GM19328 (cell line): ENCODE data around the gene CAMSAP1.
"Not testable (repeated sequence)": the region's sequence is repeated elsewhere in the genome, so short reads cannot be mapped to it uniquely, and the experiment has no call there.

Experiments used
- ATAC-seq: cut with Tn5 transposase; IDR thresholded peaks from one replicate; pipeline ENCODE4 v1.9.1; 2021; ENCODE audit warnings: mild to moderate bottlenecking, moderate library complexity; ENCODE audit not compliant: unreplicated experiment

Gene CAMSAP1

GRCh38 chr9:135898634-135899407 lies 8.5 kb downstream of the CAMSAP1 start:
- ATAC-seq, result no peak

GRCh38 chr9:135896626-135897025 lies 10.7 kb downstream of the CAMSAP1 start:
- no peak for ATAC-seq

GRCh38 chr9:135896205-135896604 lies 11.1 kb downstream of the CAMSAP1 start:
- no peak for ATAC-seq

GRCh38 chr9:135895202-135895848 lies 12.0 kb downstream of the CAMSAP1 start:
- no peak for ATAC-seq

GRCh38 chr9:135893104-135893503 lies 14.2 kb downstream of the CAMSAP1 start:
- no peak for ATAC-seq

- ATAC-seq, result not testable (repeated sequence)
These were observed 15.0 kb downstream of the CAMSAP1 start for GRCh38 chr9:135892327-135892726.

GRCh38 chr9:135891027-135891631 lies 16.2 kb downstream of the CAMSAP1 start:
- no peak for ATAC-seq

- ATAC-seq, result no peak
These were observed 16.9 kb downstream of the CAMSAP1 start for GRCh38 chr9:135890190-135891026.

GRCh38 chr9:135889564-135890189 lies 17.7 kb downstream of the CAMSAP1 start:
- no peak for ATAC-seq

- no peak for ATAC-seq
These were observed 18.5 kb downstream of the CAMSAP1 start for GRCh38 chr9:135888766-135889394.

- ATAC-seq, result no peak
These were observed 19.1 kb downstream of the CAMSAP1 start for GRCh38 chr9:135888126-135888765.

- ATAC-seq, result no peak
These were observed 19.7 kb downstream of the CAMSAP1 start for GRCh38 chr9:135887585-135888050.

- ATAC-seq, result no peak
These were observed 20.3 kb downstream of the CAMSAP1 start for GRCh38 chr9:135887021-135887507.

- ATAC-seq, result no peak
These were observed 21.0 kb downstream of the CAMSAP1 start for GRCh38 chr9:135886147-135886981.

GRCh38 chr9:135885100-135885853 lies 22.1 kb downstream of the CAMSAP1 start:
- ATAC-seq, result no peak

GRCh38 chr9:135884328-135885035 lies 22.9 kb downstream of the CAMSAP1 start:
- ATAC-seq, result no peak

GRCh38 chr9:135883410-135884089 lies 23.8 kb downstream of the CAMSAP1 start:
- no peak for ATAC-seq
